IMR-90 (cell line): ENCODE measurements around the gene GATA1. TPM values are rescaled to one million over a fixed set of nuclear protein-coding genes. Genes with fewer than 3 reads are reported as not detected.

Experiments used
- ATAC-seq: fragments of 200-7000 bp; cut with Tn5 transposase; 2 replicates; pipeline ENCODE4 v1.9.1; 2020; ENCODE audit warnings: low read depth, mild to moderate bottlenecking, moderate library complexity
- BruUV-seq: library from RNA; stranded (reverse); fragments of 400-500 nt; replicated peaks from 2 replicates; lab custom pipeline; 2021; lab: Mats Ljungman, UMichigan
- CTCF ChIA-PET: fragments of 300-600 bp; formaldehyde crosslinking; extraction: SDS; loops from one replicate; lab custom pipeline; 2021; ENCODE audit warnings: antibody characterized with exemption; lab: Yijun Ruan, JAX
- POLR2A ChIA-PET: fragments of 300-600 bp; sonication (Branson Sonifier 250); formaldehyde crosslinking; loops from one replicate; lab custom pipeline; 2022; ENCODE audit warnings: antibody characterized with exemption; ENCODE audit not compliant: unreplicated experiment; lab: Charles Lee
- DNase-seq: peaks from one replicate; pipeline ENCODE4 v3.0.0; 2013
- H2AFZ ChIP-seq: replicated peaks from 2 replicates; pipeline ENCODE3; 2013; ENCODE audit warnings: low read length, mild to moderate bottlenecking; ENCODE audit not compliant: poor library complexity
- H2AK5ac ChIP-seq: 2 replicates; pipeline ENCODE4 v1.6.1; 2013; ENCODE audit warnings: low read depth, low read length, inconsistent platforms
- H2AK9ac ChIP-seq: replicated peaks from 2 replicates; pipeline ENCODE3; 2013; ENCODE audit warnings: mild to moderate bottlenecking, low read depth, low read length, moderate library complexity; ENCODE audit not compliant: poor library complexity
- H2BK120ac ChIP-seq: 2 replicates; pipeline ENCODE4 v1.6.1; 2013; ENCODE audit warnings: low read depth, low read length, inconsistent platforms
- H2BK15ac ChIP-seq: 3 replicates; pipeline ENCODE4 v1.6.1; 2013; ENCODE audit warnings: low read depth, low read length, inconsistent platforms
- H2BK20ac ChIP-seq: 2 replicates; pipeline ENCODE4 v1.6.1; 2013; ENCODE audit warnings: low read depth, mild to moderate bottlenecking, inconsistent platforms, low read length, moderate library complexity
- H2BK5ac ChIP-seq: 2 replicates; pipeline ENCODE4 v1.6.1; 2013; ENCODE audit warnings: mild to moderate bottlenecking, low read depth, low read length, inconsistent platforms; ENCODE audit not compliant: poor library complexity, severe bottlenecking
- H3K14ac ChIP-seq: replicated peaks from 2 replicates; pipeline ENCODE4 v1.6.1; 2013; ENCODE audit warnings: low read depth, low read length, inconsistent platforms
- H3K18ac ChIP-seq: 2 replicates; pipeline ENCODE4 v1.6.1; 2013; ENCODE audit warnings: low read depth, low read length, control low read depth
- H3K23ac ChIP-seq: 2 replicates; pipeline ENCODE4 v1.6.1; 2013; ENCODE audit warnings: low read depth, low read length, inconsistent platforms
- H3K27ac ChIP-seq: 2 replicates; pipeline ENCODE4 v1.5.1; 2013; ENCODE audit warnings: mild to moderate bottlenecking, control low read depth, low read length; ENCODE audit not compliant: insufficient read depth
- H3K27me3 ChIP-seq: 2 replicates; pipeline ENCODE4 v1.6.1; 2013; ENCODE audit warnings: low read length; ENCODE audit not compliant: control insufficient read depth, insufficient read depth
- H3K36me3 ChIP-seq: 2 replicates; pipeline ENCODE4 v1.6.1; 2013; ENCODE audit warnings: low read length, mixed read lengths; ENCODE audit not compliant: control insufficient read depth, insufficient read depth
- H3K4ac ChIP-seq: 2 replicates; pipeline ENCODE4 v1.6.1; 2013; ENCODE audit warnings: low read depth, low read length, inconsistent platforms
- H3K4me1 ChIP-seq: 2 replicates; pipeline ENCODE4 v1.6.1; 2013; ENCODE audit warnings: low read length, mixed read lengths; ENCODE audit not compliant: control insufficient read depth, insufficient read depth
- H3K4me2 ChIP-seq: 2 replicates; pipeline ENCODE4 v1.6.1; 2013; ENCODE audit warnings: low read depth, mild to moderate bottlenecking, control low read depth, low read length, moderate library complexity
- H3K4me3 ChIP-seq: 2 replicates; pipeline ENCODE4 v1.5.1; 2013; ENCODE audit warnings: low read depth, mild to moderate bottlenecking, control low read depth, low read length, moderate library complexity; ENCODE audit not compliant: insufficient read depth
- H3K56ac ChIP-seq: 2 replicates; pipeline ENCODE4 v1.6.1; 2013; ENCODE audit warnings: low read length, inconsistent platforms; ENCODE audit not compliant: insufficient read depth; ENCODE audit errors: extremely low read depth
- H3K79me1 ChIP-seq, 2 experiments: 2 replicates each; pipeline ENCODE4 v1.6.1; 2013; ENCODE audit warnings: low read length in 2 of 2, inconsistent platforms in 1 of 2, low read depth in 1 of 2
- H3K9ac ChIP-seq: 2 replicates; pipeline ENCODE4 v1.6.1; 2013; ENCODE audit warnings: low read depth, low read length, control low read depth
- H3K9me1 ChIP-seq: 2 replicates; pipeline ENCODE4 v1.6.1; 2013; ENCODE audit warnings: low read length, inconsistent platforms; ENCODE audit not compliant: insufficient read depth
- H3K9me3 ChIP-seq: 2 replicates; pipeline ENCODE4 v1.6.1; 2013; ENCODE audit warnings: low read length; ENCODE audit not compliant: control insufficient read depth, insufficient read depth
- H4K20me1 ChIP-seq: 2 replicates; pipeline ENCODE4 v1.6.1; 2013; ENCODE audit warnings: low read length, inconsistent platforms; ENCODE audit not compliant: insufficient read depth
- H4K5ac ChIP-seq: 2 replicates; pipeline ENCODE4 v1.6.1; 2013; ENCODE audit warnings: mild to moderate bottlenecking, low read depth, low read length, control low read depth
- H4K8ac ChIP-seq, 2 experiments: 2 replicates each; pipeline ENCODE4 v1.6.1; 2013; ENCODE audit warnings: low read depth in 2 of 2, low read length in 2 of 2, control low read depth in 1 of 2, inconsistent platforms in 1 of 2
- H4K91ac ChIP-seq: 2 replicates; pipeline ENCODE4 v1.6.1; 2013; ENCODE audit warnings: low read depth, low read length, inconsistent platforms; ENCODE audit not compliant: insufficient read depth
- BHLHE40 ChIP-seq: fragments of 150-350 bp; IDR thresholded peaks from 2 replicates; pipeline ENCODE4 v1.6.1; 2016; ENCODE audit warnings: mild to moderate bottlenecking, low read depth, low read length
- CEBPB ChIP-seq: IDR thresholded peaks from 2 replicates; pipeline ENCODE4 v1.6.1; 2012; ENCODE audit warnings: low read depth, low read length, improper control_type of control experiment
- CHD1 ChIP-seq: IDR thresholded peaks from 2 replicates; pipeline ENCODE4 v1.6.1; 2012; ENCODE audit warnings: low read depth, low read length, improper control_type of control experiment
- CTCF ChIP-seq: conservative IDR thresholded peaks from 2 replicates; pipeline ENCODE4 v1.5.1; 2012; ENCODE audit warnings: mild to moderate bottlenecking, low read depth, low read length, improper control_type of control experiment
- ELK1 ChIP-seq: fragments of 150-350 bp; IDR thresholded peaks from 2 replicates; pipeline ENCODE4 v1.6.1; 2016; ENCODE audit warnings: low read depth, mild to moderate bottlenecking, low read length, moderate library complexity, borderline replicate concordance
- FOS ChIP-seq: fragments of 150-350 bp; IDR thresholded peaks from 2 replicates; pipeline ENCODE4 v1.6.1; 2016; ENCODE audit warnings: low read depth, low read length
- MAFK ChIP-seq: IDR thresholded peaks from 2 replicates; pipeline ENCODE4 v1.6.1; 2012; ENCODE audit warnings: low read depth, low read length, improper control_type of control experiment
- MAZ ChIP-seq: IDR thresholded peaks from 2 replicates; pipeline ENCODE4 v1.6.1; 2012; ENCODE audit warnings: low read depth, mild to moderate bottlenecking, low read length, improper control_type of control experiment, moderate library complexity, borderline replicate concordance
- MXI1 ChIP-seq: IDR thresholded peaks from 2 replicates; pipeline ENCODE4 v1.6.1; 2012; ENCODE audit warnings: low read depth, mild to moderate bottlenecking, low read length, moderate library complexity, borderline replicate concordance
- NFE2L2 ChIP-seq: fragments of 150-350 bp; IDR thresholded peaks from 2 replicates; pipeline ENCODE4 v1.6.1; 2016; ENCODE audit warnings: low read depth, mild to moderate bottlenecking, low read length
- POLR2A ChIP-seq: IDR thresholded peaks from 2 replicates; pipeline ENCODE4 v1.6.1; 2012; ENCODE audit warnings: mild to moderate bottlenecking, low read depth, low read length
- RAD21 ChIP-seq: IDR thresholded peaks from 2 replicates; pipeline ENCODE4 v1.6.1; 2012; ENCODE audit warnings: low read length, improper control_type of control experiment
- RCOR1 ChIP-seq: IDR thresholded peaks from 2 replicates; pipeline ENCODE4 v1.6.1; 2012; ENCODE audit warnings: mild to moderate bottlenecking, low read length, improper control_type of control experiment; ENCODE audit not compliant: insufficient replicate concordance
- RFX5 ChIP-seq: IDR thresholded peaks from 2 replicates; pipeline ENCODE4 v1.8.0; 2012; ENCODE audit warnings: low read depth, mild to moderate bottlenecking, low read length, moderate library complexity
- SMC3 ChIP-seq: fragments of 150-350 bp; IDR thresholded peaks from 2 replicates; pipeline ENCODE4 v1.6.1; 2016; ENCODE audit warnings: low read depth, mild to moderate bottlenecking, antibody characterized with exemption, low read length, moderate library complexity
- WGBS, 2 experiments: methylation state at CpG; one replicate each; pipeline versions ENCODE4 v1.1.5 to v1.1.7; 2013; ENCODE audit warnings: missing lambda C conversion rate in 2 of 2; ENCODE audit not compliant: insufficient read length in 1 of 2; ENCODE audit errors: extremely low coverage in 2 of 2; 5-methylcytosine and 5-hydroxymethylcytosine counted together
- dilution Hi-C: fragments of 300-500 bp; cut with HindIII; formaldehyde crosslinking; loops from one replicate; pipeline ENCODE4 v1.14.3; 2018; ENCODE audit warnings: low sequenced_read_pairs; ENCODE audit not compliant: unreplicated experiment
- in situ Hi-C: fragments of 300-500 bp; cut with MboI; formaldehyde crosslinking; loops from 3 replicates; pipeline ENCODE4 v1.14.3; 2019; ENCODE audit warnings: low sequenced_read_pairs, inconsistent platforms, mixed read lengths
- intact Hi-C: fragments of 100-400 bp; cut with micrococcal nuclease; formaldehyde crosslinking; loops from 2 replicates; pipeline ENCODE4 v1.10.0; 2022
- polyA plus RNA-seq, 3 experiments: library from polyadenylated mRNA; depleted of rRNA; stranded (reverse); fragments of >200 nt; gene quantifications; 2 replicates each; pipeline ENCODE4 v1.2.3, GENCODE V29; 2012; ENCODE audit warnings: low replicate concordance in 1 of 3
- total RNA-seq: library from RNA; depleted of rRNA; stranded (reverse); fragments of >200 nt; gene quantifications from 2 replicates; pipeline ENCODE4 v1.2.3, GENCODE V29; 2012
- TF ChIP-seq, protein P1 (sequence below): fragments of 150-350 bp; IDR thresholded peaks from 2 replicates; pipeline ENCODE4 v1.6.1; 2017; ENCODE audit warnings: mild to moderate bottlenecking, antibody characterized with exemption, low read length, low read depth

Gene GATA1
- total and polyA plus RNA-seq, 2 of the 4 experiments (the other 2 are of a cell fraction), result not detected

DNA sequence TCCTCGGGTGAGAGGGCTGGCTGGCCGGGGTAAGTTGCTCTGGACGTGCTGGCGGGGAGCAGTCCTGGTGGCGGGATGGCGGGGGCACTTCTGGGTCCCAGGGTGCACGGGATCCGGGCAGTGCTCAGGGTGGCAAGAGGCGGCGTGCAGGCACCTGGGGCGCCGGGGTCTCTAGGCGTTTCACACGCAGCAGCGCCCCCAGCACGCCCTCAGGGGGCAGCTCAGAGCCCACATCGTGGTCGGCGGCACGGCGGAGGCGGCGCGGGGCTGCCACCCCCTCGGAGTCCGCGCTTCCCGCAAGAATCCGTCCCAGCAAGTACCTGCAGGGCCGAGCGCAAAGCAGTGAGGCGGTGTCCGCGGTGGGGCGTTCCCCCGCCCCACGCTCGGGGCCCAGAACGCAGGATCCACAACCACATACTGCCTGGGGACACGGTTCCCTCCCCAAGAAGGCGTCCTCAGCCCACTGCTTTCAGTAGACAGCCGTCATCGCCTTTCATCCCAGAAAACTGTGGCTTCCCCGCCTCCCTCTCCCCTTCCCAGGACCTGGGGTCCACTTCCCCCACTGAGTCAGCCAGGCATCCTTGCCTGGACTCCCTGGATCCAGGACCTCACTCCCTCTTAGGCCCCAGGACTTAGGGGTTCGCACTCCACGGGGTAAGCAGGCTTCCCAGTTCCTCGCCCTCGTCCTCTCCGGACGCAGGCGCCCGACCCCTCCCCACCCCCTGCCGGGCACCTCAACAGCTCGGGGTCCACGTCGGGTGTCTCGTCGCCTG, 44.9 kb downstream of the GATA1 start:
- H4K8ac ChIP-seq, result no peak overlapping the region
- DNase-seq (no peak), ATAC-seq (no peak)
- intact Hi-C loops, result no loop called here
- WGBS, 2 experiments, result 32% methylated on average over 19 of the region's 58 CpGs; no CpG with 5 or more reads in 1 of the 2 experiments
- H3K79me1 ChIP-seq, result no peaks in the 10 kb centered on the region
- H3K4ac ChIP-seq, result no peak overlapping the region
- no peaks in the 10 kb centered on the region; the same call in 1 of the 2 replicates for H3K9me3 ChIP-seq
- H4K91ac ChIP-seq, result no peak overlapping the region
- CTCF ChIA-PET, result no interaction called here
- H3K18ac ChIP-seq, result no peak overlapping the region
- no peak overlapping the region for H4K5ac ChIP-seq
- POLR2A ChIA-PET, result no interaction called here
- H3K4me1 ChIP-seq, result no peaks in the 10 kb centered on the region
- no peaks in the 10 kb centered on the region for H3K36me3 ChIP-seq
- dilution Hi-C loops, result no loop called here
- H3K9ac ChIP-seq, result no peak overlapping the region
- H3K14ac ChIP-seq, result no peak overlapping the region
- H3K9me1 ChIP-seq, result no peaks in the 10 kb centered on the region
- H2BK20ac ChIP-seq, result no peak overlapping the region
- H2BK15ac ChIP-seq, result no peak overlapping the region
- BruUV-seq, result no TSS peak
- H2AFZ ChIP-seq, result no peak overlapping the region
- no peak overlapping the region for H2AK9ac ChIP-seq
- no peak overlapping the region for H2BK5ac ChIP-seq
- H3K56ac ChIP-seq, result no peak overlapping the region
- no peak overlapping the region for H3K4me2 ChIP-seq
- H3K27ac ChIP-seq, result no peak overlapping the region
- H3K4me3 ChIP-seq, result no peak overlapping the region
- H3K27me3 ChIP-seq, result peaks cover 52% of the 10 kb centered on the region
- no peak overlapping the region for H2AK5ac ChIP-seq
- H4K20me1 ChIP-seq, result no peaks in the 10 kb centered on the region
- in situ Hi-C loops, result no loop called here
- H2BK120ac ChIP-seq, result no peak overlapping the region
- no peak overlapping the region for H3K23ac ChIP-seq
- TF ChIP-seq SMC3 (no peak), CHD1 (no peak), CTCF (no peak), RCOR1 (no peak), BHLHE40 (no peak), RFX5 (no peak), MAZ (no peak), FOS (no peak), RAD21 (no peak), MAFK (no peak), CEBPB (no peak), NFE2L2 (no peak), ELK1 (no peak), MXI1 (no peak), POLR2A (no peak)
- TF ChIP-seq, protein P1, sequence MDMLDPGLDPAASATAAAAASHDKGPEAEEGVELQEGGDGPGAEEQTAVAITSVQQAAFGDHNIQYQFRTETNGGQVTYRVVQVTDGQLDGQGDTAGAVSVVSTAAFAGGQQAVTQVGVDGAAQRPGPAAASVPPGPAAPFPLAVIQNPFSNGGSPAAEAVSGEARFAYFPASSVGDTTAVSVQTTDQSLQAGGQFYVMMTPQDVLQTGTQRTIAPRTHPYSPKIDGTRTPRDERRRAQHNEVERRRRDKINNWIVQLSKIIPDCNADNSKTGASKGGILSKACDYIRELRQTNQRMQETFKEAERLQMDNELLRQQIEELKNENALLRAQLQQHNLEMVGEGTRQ, result no peak
